Fibroblast of lung (primary cell): ENCODE data around the gene COL5A2. TPM values are rescaled to one million over a fixed set of nuclear protein-coding genes. Genes with fewer than 3 reads are reported as not detected.

Experiments
- DNase-seq, 2 donors: peaks; one replicate each; pipeline versions ENCODE4 v3.0.0 to v3.0.0-alpha.2; 2010; ENCODE audit warnings: low read depth in 2 of 2
- H2AFZ ChIP-seq: 2 replicates; pipeline ENCODE4 v1.5.1; 2012; ENCODE audit warnings: low read length, control low read depth, inconsistent platforms
- H3K27ac ChIP-seq: 2 replicates; pipeline ENCODE4 v1.5.1; 2011; ENCODE audit warnings: low read length, control low read depth; ENCODE audit not compliant: insufficient read depth
- H3K27me3 ChIP-seq: 2 replicates; pipeline ENCODE4 v1.5.1; 2011; ENCODE audit warnings: mild to moderate bottlenecking, low read length; ENCODE audit not compliant: control insufficient read depth, insufficient read depth
- H3K36me3 ChIP-seq: 2 replicates; pipeline ENCODE4 v1.5.1; 2011; ENCODE audit warnings: low read length; ENCODE audit not compliant: control insufficient read depth, insufficient read depth
- H3K4me1 ChIP-seq: 2 replicates; pipeline ENCODE4 v1.5.1; 2011; ENCODE audit warnings: low read length; ENCODE audit not compliant: control insufficient read depth, insufficient read depth; ENCODE audit errors: extremely low read depth
- H3K4me2 ChIP-seq: 2 replicates; pipeline ENCODE4 v1.5.1; 2011; ENCODE audit warnings: low read length, control low read depth; ENCODE audit not compliant: insufficient read depth; ENCODE audit errors: extremely low read depth
- H3K4me3 ChIP-seq, 4 experiments: fragments of 200-600 bp in 1 of 4; sonication (generic) in 1 of 4; replicated peaks in 1 of 4; 2 replicates each; pipeline ENCODE4 v1.5.1; 2011 to 2016; ENCODE audit warnings: low read length in 4 of 4, low read depth in 3 of 4, mild to moderate bottlenecking in 3 of 4, control low read depth in 2 of 4, inconsistent platforms in 1 of 4, mixed read lengths in 1 of 4; ENCODE audit not compliant: insufficient read depth in 1 of 4; ENCODE audit errors: control extremely low read depth in 1 of 4
- H3K79me2 ChIP-seq: 2 replicates; pipeline ENCODE4 v1.5.1; 2012; ENCODE audit warnings: mild to moderate bottlenecking, low read length, inconsistent platforms; ENCODE audit not compliant: control insufficient read depth, insufficient read depth
- H3K9ac ChIP-seq: 2 replicates; pipeline ENCODE4 v1.5.1; 2011; ENCODE audit warnings: mild to moderate bottlenecking, low read length, control low read depth; ENCODE audit not compliant: insufficient read depth
- H3K9me3 ChIP-seq: 2 replicates; pipeline ENCODE4 v1.5.1; 2012; ENCODE audit warnings: low read depth, low read length; ENCODE audit not compliant: control insufficient read depth, insufficient read depth
- H4K20me1 ChIP-seq: 2 replicates; pipeline ENCODE4 v1.5.1; 2011; ENCODE audit warnings: low read length; ENCODE audit not compliant: control insufficient read depth, insufficient read depth; ENCODE audit errors: extremely low read depth
- CTCF ChIP-seq, 2 donors: IDR thresholded peaks in 1 of 2; conservative IDR thresholded peaks in 1 of 2; 1 replicate in 1 of 2; 2 replicates in 1 of 2; pipeline ENCODE4 v1.5.1; 2011 to 2012; ENCODE audit warnings: low read length in 2 of 2, control low read depth in 1 of 2, inconsistent platforms in 1 of 2, low read depth in 1 of 2, mild to moderate bottlenecking in 1 of 2
- EZH2 ChIP-seq: IDR thresholded peaks from 2 replicates; pipeline ENCODE4 v1.5.1; 2012; ENCODE audit warnings: low read length, control low read depth, mild to moderate bottlenecking; ENCODE audit errors: missing control alignments
- polyA plus RNA-seq, 2 donors: library from polyadenylated mRNA; depleted of rRNA in 1 of 2; stranded (reverse) in 1 of 2; unstranded in 1 of 2; fragments of >200 nt; gene quantifications; 2 replicates each; pipeline ENCODE4 v1.2.1, GENCODE V29; 2011 to 2012; ENCODE audit warnings: missing spikeins in 1 of 2
- total RNA-seq: library from RNA; depleted of rRNA; stranded (reverse); fragments of >200 nt; gene quantifications from 2 replicates; pipeline ENCODE4 v1.2.1, GENCODE V29; 2014

The COL5A2 gene
- total and polyA plus RNA-seq, 2 donors (not counting 1 experiment from before 2014, with no cell fraction given) = 253 to 353 TPM

GRCh38 chr2:189013031-189013430, 166.5 kb downstream of the COL5A2 start:
- peaks cover 14% of the 10 kb centered on the region for H3K36me3 ChIP-seq
- no peaks in the 10 kb centered on the region for H3K79me2 ChIP-seq
- no peaks in the 10 kb centered on the region for H3K27me3 ChIP-seq
- no peak overlapping the region for H3K4me2 ChIP-seq
- peak in 1 of 2 donors; percentile 50 for DNase-seq
- no peak overlapping the region for H2AFZ ChIP-seq
- H3K4me1 ChIP-seq = no peaks in the 10 kb centered on the region
- H3K9me3 ChIP-seq = no peaks in the 10 kb centered on the region
- H4K20me1 ChIP-seq = no peaks in the 10 kb centered on the region
- H3K27ac ChIP-seq = no peak overlapping the region
- TF ChIP-seq CTCF (conservative IDR thresholded peaks at IDR 0.05 in 1 of 2, IDR thresholded peaks at IDR 0.05 in 1 of 2; ENCODE audit: low read depth in 1 of 2, low read length in 2 of 2) = no peak
- no peak overlapping the region for H3K9ac ChIP-seq
- no peak overlapping the region for H3K4me3 ChIP-seq

- H3K27me3 ChIP-seq = no peaks in the 10 kb centered on the region
- no peak overlapping the region for H2AFZ ChIP-seq
- no peak overlapping the region for H3K27ac ChIP-seq
- no peaks in the 10 kb centered on the region for H4K20me1 ChIP-seq
- H3K4me1 ChIP-seq = no peaks in the 10 kb centered on the region
- peaks cover 17% of the 10 kb centered on the region for H3K36me3 ChIP-seq
- TF ChIP-seq EZH2 (no peak), CTCF (conservative IDR thresholded peaks at IDR 0.05 in 1 of 2, IDR thresholded peaks at IDR 0.05 in 1 of 2; ENCODE audit: low read depth in 1 of 2, low read length in 2 of 2) (no peak)
- H3K9ac ChIP-seq = no peak overlapping the region
- H3K79me2 ChIP-seq = no peaks in the 10 kb centered on the region
- DNase-seq = no peak
- H3K4me2 ChIP-seq = no peak overlapping the region
- H3K4me3 ChIP-seq = no peak overlapping the region
- H3K9me3 ChIP-seq = no peaks in the 10 kb centered on the region
These were observed 167.2 kb downstream of the COL5A2 start for GRCh38 chr2:189012351-189012750.

DNA sequence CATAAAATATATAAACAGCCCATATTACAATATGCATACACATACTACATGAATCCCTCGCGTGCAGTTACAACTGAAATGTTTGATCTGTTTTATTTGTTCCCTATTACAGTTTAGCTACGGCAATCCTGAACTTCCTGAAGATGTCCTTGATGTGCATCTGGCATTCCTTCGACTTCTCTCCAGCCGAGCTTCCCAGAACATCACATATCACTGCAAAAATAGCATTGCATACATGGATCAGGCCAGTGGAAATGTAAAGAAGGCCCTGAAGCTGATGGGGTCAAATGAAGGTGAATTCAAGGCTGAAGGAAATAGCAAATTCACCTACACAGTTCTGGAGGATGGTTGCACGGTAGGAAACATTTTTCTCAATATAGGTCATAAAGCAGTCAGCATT, 169.0 kb downstream of the COL5A2 start:
- H3K27ac ChIP-seq = no peak overlapping the region
- H3K4me2 ChIP-seq = no peak overlapping the region
- H3K4me3 ChIP-seq = no peak overlapping the region
- H4K20me1 ChIP-seq = no peaks in the 10 kb centered on the region
- H3K4me1 ChIP-seq = no peaks in the 10 kb centered on the region
- no peak overlapping the region for H3K9ac ChIP-seq
- no peaks in the 10 kb centered on the region for H3K79me2 ChIP-seq
- no peaks in the 10 kb centered on the region for H3K27me3 ChIP-seq
- H3K9me3 ChIP-seq = no peaks in the 10 kb centered on the region
- H3K36me3 ChIP-seq = peaks cover 20% of the 10 kb centered on the region
- no peak for DNase-seq
- no peak overlapping the region for H2AFZ ChIP-seq
- TF ChIP-seq EZH2 (no peak), CTCF (conservative IDR thresholded peaks at IDR 0.05 in 1 of 2, IDR thresholded peaks at IDR 0.05 in 1 of 2; ENCODE audit: low read depth in 1 of 2, low read length in 2 of 2) (no peak)
